Measurements from ENCODE around the gene MRS2. TPM values are rescaled to one million over a fixed set of nuclear protein-coding genes. Genes with fewer than 3 reads are reported as not detected.
A peak's percentile ranks its signal among the peaks of the same experiment; 100 is the strongest.
"Not testable (repeated sequence)": the region's sequence is repeated elsewhere in the genome, so short reads cannot be mapped to it uniquely, and the experiment has no call there.

The MRS2 gene
- total RNA-seq, 2 donors from 2014 or later: 32.8 to 43.4 TPM

- intact Hi-C loops (cut with DNase I); ATAC-seq; DNase-seq: not testable (repeated sequence)
These were observed 11.8 kb downstream of the MRS2 start for GRCh38 chr6:24414531-24414930.

- ATAC-seq (no peak), DNase-seq (no peak)
- intact Hi-C loops (cut with DNase I): no loop called here
These were observed 13.0 kb downstream of the MRS2 start for GRCh38 chr6:24415753-24416152.

GRCh38 chr6:24419526-24419925 lies 16.8 kb downstream of the MRS2 start:
- no peak for DNase-seq
- no peak for ATAC-seq
- intact Hi-C loops (cut with DNase I): no loop called here

GRCh38 chr6:24425091-24425490 lies 22.4 kb downstream of the MRS2 start:
- no peak for ATAC-seq

GRCh38 chr6:24426729-24427446 lies 24.2 kb downstream of the MRS2 start:
- DNase-seq (no peak), ATAC-seq (peak in 1 of 2 donors; percentile 38)
- intact Hi-C loops (cut with DNase I): loop anchor here (10.0 kb wide), 1 partner anchor 278 kb away; no protein-coding TSS in a partner anchor

More at GRCh38 chr6:24425091-24425490, 22.4 kb downstream of the MRS2 start:
- DNase-seq: no peak
- intact Hi-C loops (cut with DNase I): loop anchor here (10.0 kb wide), 1 partner anchor 280 kb away; no protein-coding TSS in a partner anchor

- intact Hi-C loops (cut with DNase I): loop anchor here (10.0 kb wide), 1 partner anchor 276 kb away; no protein-coding TSS in a partner anchor
- DNase-seq (no peak), ATAC-seq (no peak)
These were observed 25.9 kb downstream of the MRS2 start for GRCh38 chr6:24428615-24429014.

- no peak for DNase-seq
- intact Hi-C loops (cut with DNase I): loop anchor here (10.0 kb wide), 1 partner anchor 276 kb away; no protein-coding TSS in a partner anchor
These were observed 26.4 kb downstream of the MRS2 start for GRCh38 chr6:24429146-24429545.

GRCh38 chr6:24430086-24430485 lies 27.4 kb downstream of the MRS2 start:
- intact Hi-C loops (cut with DNase I): no loop called here
- no peak for ATAC-seq
- no peak for DNase-seq

More at GRCh38 chr6:24429146-24429545, 26.4 kb downstream of the MRS2 start:
- ATAC-seq: no peak

GRCh38 chr6:24431045-24431451 lies 28.3 kb downstream of the MRS2 start:
- DNase-seq: no peak
- intact Hi-C loops (cut with DNase I): no loop called here
- peak; percentile 53 to 67 for ATAC-seq

- intact Hi-C loops (cut with DNase I): no loop called here
- DNase-seq: no peak
- ATAC-seq: no peak
These were observed 29.9 kb downstream of the MRS2 start for GRCh38 chr6:24432611-24433010.

- DNase-seq (no peak), ATAC-seq (no peak)
- intact Hi-C loops (cut with DNase I): no loop called here
These were observed 34.2 kb downstream of the MRS2 start for GRCh38 chr6:24436979-24437378.

GRCh38 chr6:24439858-24440539 lies 37.3 kb downstream of the MRS2 start:
- ATAC-seq (no peak), DNase-seq (no peak)
- intact Hi-C loops (cut with DNase I): no loop called here

GRCh38 chr6:24440897-24441598 lies 38.3 kb downstream of the MRS2 start:
- intact Hi-C loops (cut with DNase I): no loop called here
- DNase-seq: no peak
- ATAC-seq: no peak

- DNase-seq (no peak), ATAC-seq (no peak)
- intact Hi-C loops (cut with DNase I): no loop called here
These were observed 38.8 kb downstream of the MRS2 start for GRCh38 chr6:24441599-24441904.

GRCh38 chr6:24444588-24444987 lies 41.9 kb downstream of the MRS2 start:
- ATAC-seq: no peak
- intact Hi-C loops (cut with DNase I): no loop called here
- no peak for DNase-seq

GRCh38 chr6:24445704-24446103 lies 43.0 kb downstream of the MRS2 start:
- no peak for ATAC-seq
- no peak for DNase-seq
- intact Hi-C loops (cut with DNase I): no loop called here

GRCh38 chr6:24446670-24447069 lies 43.9 kb downstream of the MRS2 start:
- DNase-seq: no peak
- intact Hi-C loops (cut with DNase I): no loop called here
- no peak for ATAC-seq

- DNase-seq: no peak
- intact Hi-C loops (cut with DNase I): no loop called here
- ATAC-seq: no peak
These were observed 45.7 kb downstream of the MRS2 start for GRCh38 chr6:24448396-24448795.

GRCh38 chr6:24448828-24449525 lies 46.2 kb downstream of the MRS2 start:
- no peak for ATAC-seq
- DNase-seq: no peak
- intact Hi-C loops (cut with DNase I): no loop called here

All from left cardiac atrium (tissue), 4 donors.